Measurements from ENCODE around the gene MAP4K4. TPM values are rescaled to one million over a fixed set of nuclear protein-coding genes. Genes with fewer than 3 reads are reported as not detected.

The MAP4K4 gene
- total and polyA plus RNA-seq, 9 donors, result 62.3 to 153 (median 133) TPM

GRCh38 chr2:101690547-101691152 is 6.9 kb upstream of the MAP4K4 start:
- no peak for DNase-seq
- Histone ChIP-seq H3K4me3 (ENCODE audit: low read length) (no peak overlapping the region), H3K36me3 (ENCODE audit: control insufficient read depth, insufficient read depth, low read length) (no peaks in the 10 kb centered on the region), H3K9me3 (replicated peaks; ENCODE audit: control insufficient read depth, low read depth, low read length) (no peaks in the 10 kb centered on the region), H3K27ac (ENCODE audit: low read length) (no peak overlapping the region), H3K27me3 (ENCODE audit: control insufficient read depth, insufficient read depth, low read length) (no peaks in the 10 kb centered on the region), H3K4me1 (ENCODE audit: control insufficient read depth, insufficient read depth, low read length) (no peaks in the 10 kb centered on the region)
- WGBS (ENCODE audit: insufficient coverage), result 100% methylated on average over 1 of the region's 2 CpGs

DNA sequence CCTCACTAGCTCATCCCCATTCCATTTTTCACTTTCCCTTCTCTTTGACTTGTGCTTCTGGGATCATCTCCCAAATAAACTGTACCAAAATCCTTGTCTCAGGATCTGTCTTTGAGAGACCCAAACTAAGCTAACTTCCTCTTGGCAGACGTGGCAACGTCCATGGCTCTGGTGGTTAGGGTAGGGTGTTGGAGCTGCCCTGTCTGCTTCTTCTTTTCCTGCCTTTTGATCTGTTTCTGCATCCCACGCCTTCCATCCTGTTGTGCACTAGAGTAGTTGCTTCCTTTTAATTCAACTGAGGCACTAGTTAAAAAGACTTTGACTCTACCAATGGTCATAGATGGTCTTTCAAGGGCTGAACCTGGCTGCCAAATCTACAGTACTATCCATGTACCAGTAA is 5.5 kb upstream of the MAP4K4 start:
- no CpG with 5 or more reads among the region's 3 CpGs for WGBS (ENCODE audit: insufficient coverage)
- Histone ChIP-seq H3K36me3 (ENCODE audit: control insufficient read depth, insufficient read depth, low read length) (no peaks in the 10 kb centered on the region), H3K27ac (ENCODE audit: low read length) (no peak overlapping the region), H3K4me1 (ENCODE audit: control insufficient read depth, insufficient read depth, low read length) (peaks cover 7% of the 10 kb centered on the region), H3K27me3 (ENCODE audit: control insufficient read depth, insufficient read depth, low read length) (no peaks in the 10 kb centered on the region), H3K4me3 (ENCODE audit: low read length) (no peak overlapping the region), H3K9me3 (replicated peaks; ENCODE audit: control insufficient read depth, low read depth, low read length) (no peaks in the 10 kb centered on the region)
- no peak for DNase-seq

- Histone ChIP-seq H3K36me3 (ENCODE audit: control insufficient read depth, insufficient read depth, low read length) (no peaks in the 10 kb centered on the region), H3K4me3 (ENCODE audit: low read length) (no peak overlapping the region), H3K4me1 (ENCODE audit: control insufficient read depth, insufficient read depth, low read length) (peaks cover 7% of the 10 kb centered on the region), H3K27me3 (ENCODE audit: control insufficient read depth, insufficient read depth, low read length) (no peaks in the 10 kb centered on the region), H3K9me3 (replicated peaks; ENCODE audit: control insufficient read depth, low read depth, low read length) (no peaks in the 10 kb centered on the region), H3K27ac (ENCODE audit: low read length) (no peak overlapping the region)
- WGBS (ENCODE audit: insufficient coverage), result 73% methylated on average over 2 of the region's 3 CpGs
- no peak for DNase-seq
Observed at GRCh38 chr2:101692766-101693165, 4.7 kb upstream of the MAP4K4 start.

DNA sequence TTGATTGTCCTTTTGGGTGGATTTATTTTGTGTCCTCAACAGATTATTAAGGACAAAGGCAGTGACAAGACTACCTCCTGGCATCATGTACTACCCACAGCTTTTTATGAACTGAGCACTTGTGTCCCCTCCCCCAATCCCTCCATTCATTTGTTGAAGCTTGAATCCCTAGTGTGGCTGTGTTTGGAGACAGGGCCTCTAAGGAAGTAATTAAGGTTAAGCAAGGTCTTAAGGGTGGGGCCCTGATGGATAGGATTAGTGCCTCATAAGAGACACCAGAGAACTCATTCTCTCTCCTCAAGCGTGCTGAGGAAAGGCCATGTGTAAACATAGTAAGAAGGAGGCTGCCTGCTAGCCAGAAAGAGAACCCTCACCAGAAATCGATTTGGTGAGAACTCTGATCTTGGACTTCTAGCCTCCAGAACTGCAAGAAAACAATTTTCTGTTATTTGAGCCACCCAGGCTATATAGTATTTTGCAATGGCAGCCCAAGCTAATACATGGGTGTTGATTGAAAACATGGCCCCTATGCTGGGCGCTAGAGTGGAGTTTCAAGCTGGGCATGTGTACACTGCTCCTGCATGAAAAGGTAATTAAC is 3.4 kb upstream of the MAP4K4 start:
- H3K4me3 ChIP-seq (ENCODE audit: low read length), result no peak overlapping the region
- 100% methylated on average over 1 of the region's 3 CpGs for WGBS (ENCODE audit: insufficient coverage)
- H3K9me3 ChIP-seq (replicated peaks; ENCODE audit: control insufficient read depth, low read depth, low read length), result no peaks in the 10 kb centered on the region
- H3K27ac ChIP-seq (ENCODE audit: low read length), result no peak overlapping the region
- H3K36me3 ChIP-seq (ENCODE audit: control insufficient read depth, insufficient read depth, low read length), result no peaks in the 10 kb centered on the region
- no peaks in the 10 kb centered on the region for H3K27me3 ChIP-seq (ENCODE audit: control insufficient read depth, insufficient read depth, low read length)
- peaks cover 7% of the 10 kb centered on the region for H3K4me1 ChIP-seq (ENCODE audit: control insufficient read depth, insufficient read depth, low read length)
- no peak for DNase-seq

GRCh38 chr2:101696272-101697123 is 1.0 kb upstream of the MAP4K4 start:
- H3K4me1 ChIP-seq (ENCODE audit: control insufficient read depth, insufficient read depth, low read length), result peaks cover 11% of the 10 kb centered on the region
- peak overlapping the region; percentile 67 for H3K4me3 ChIP-seq (ENCODE audit: low read length)
- H3K36me3 ChIP-seq (ENCODE audit: control insufficient read depth, insufficient read depth, low read length), result no peaks in the 10 kb centered on the region
- peak overlapping the region; percentile 89 for H3K27ac ChIP-seq (ENCODE audit: low read length)
- no peaks in the 10 kb centered on the region for H3K9me3 ChIP-seq (replicated peaks; ENCODE audit: control insufficient read depth, low read depth, low read length)
- DNase-seq, result peak; percentile 49
- 4% methylated on average over 14 of the region's 31 CpGs for WGBS (ENCODE audit: insufficient coverage)
- H3K27me3 ChIP-seq (ENCODE audit: control insufficient read depth, insufficient read depth, low read length), result no peaks in the 10 kb centered on the region

DNA sequence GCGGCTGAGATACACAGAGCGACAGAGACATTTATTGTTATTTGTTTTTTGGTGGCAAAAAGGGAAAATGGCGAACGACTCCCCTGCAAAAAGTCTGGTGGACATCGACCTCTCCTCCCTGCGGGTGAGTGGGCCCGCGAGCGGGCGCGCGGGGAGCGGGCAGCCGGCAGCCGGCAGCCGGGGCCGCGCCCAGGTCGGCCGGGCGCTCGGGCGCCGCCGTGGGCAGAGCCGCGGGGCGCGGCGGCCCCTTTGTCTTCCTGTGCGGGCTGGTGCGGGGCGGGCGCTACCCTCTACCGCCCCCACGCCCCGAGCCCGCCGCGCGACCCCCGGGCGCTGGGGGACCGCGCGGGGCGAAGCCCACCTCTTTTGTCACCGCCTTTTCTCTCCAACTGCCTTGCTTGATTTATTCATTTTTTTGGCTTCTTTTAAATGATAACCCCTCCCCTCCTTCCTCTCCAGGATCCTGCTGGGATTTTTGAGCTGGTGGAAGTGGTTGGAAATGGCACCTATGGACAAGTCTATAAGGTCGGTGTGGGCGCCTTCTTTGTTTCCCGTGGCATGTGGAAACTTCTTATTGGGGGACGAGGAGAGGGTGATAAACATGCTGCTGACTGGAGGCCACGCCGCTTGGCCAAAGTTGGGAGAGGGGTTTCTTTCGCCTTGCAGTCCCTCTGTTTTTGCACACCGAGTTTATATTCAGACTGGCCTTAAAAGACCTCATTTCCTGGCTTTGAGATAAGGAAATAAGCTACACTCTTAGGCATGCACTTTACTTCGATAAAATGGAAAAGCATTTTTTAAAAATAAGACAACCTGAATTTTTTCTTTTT is 722 bp downstream of the MAP4K4 start:
- Histone ChIP-seq H3K36me3 (ENCODE audit: control insufficient read depth, insufficient read depth, low read length) (peaks cover 7% of the 10 kb centered on the region), H3K4me3 (ENCODE audit: low read length) (peak overlapping the region; percentile 67), H3K27me3 (ENCODE audit: control insufficient read depth, insufficient read depth, low read length) (no peaks in the 10 kb centered on the region), H3K27ac (ENCODE audit: low read length) (peak overlapping the region; percentile 87), H3K9me3 (replicated peaks; ENCODE audit: control insufficient read depth, low read depth, low read length) (no peaks in the 10 kb centered on the region), H3K4me1 (ENCODE audit: control insufficient read depth, insufficient read depth, low read length) (peaks cover 11% of the 10 kb centered on the region)
- WGBS (ENCODE audit: insufficient coverage), result 0% methylated on average over 30 of the region's 57 CpGs
- peak; percentile 63 for DNase-seq

- Histone ChIP-seq H3K9me3 (replicated peaks; ENCODE audit: control insufficient read depth, low read depth, low read length) (no peaks in the 10 kb centered on the region), H3K4me3 (ENCODE audit: low read length) (peak overlapping the region; percentile 67), H3K27me3 (ENCODE audit: control insufficient read depth, insufficient read depth, low read length) (no peaks in the 10 kb centered on the region), H3K27ac (ENCODE audit: low read length) (peak overlapping the region; percentile 87), H3K4me1 (ENCODE audit: control insufficient read depth, insufficient read depth, low read length) (peaks cover 11% of the 10 kb centered on the region), H3K36me3 (ENCODE audit: control insufficient read depth, insufficient read depth, low read length) (peaks cover 7% of the 10 kb centered on the region)
- WGBS (ENCODE audit: insufficient coverage), result 0% methylated on average over 6 of the region's 16 CpGs
- DNase-seq, result no peak
Observed at GRCh38 chr2:101698844-101699754, 1.6 kb downstream of the MAP4K4 start.

GRCh38 chr2:101699755-101700461 is 2.4 kb downstream of the MAP4K4 start:
- Histone ChIP-seq H3K4me3 (ENCODE audit: low read length) (peak overlapping the region; percentile 67), H3K27ac (ENCODE audit: low read length) (peak overlapping the region; percentile 23), H3K9me3 (replicated peaks; ENCODE audit: control insufficient read depth, low read depth, low read length) (no peaks in the 10 kb centered on the region), H3K36me3 (ENCODE audit: control insufficient read depth, insufficient read depth, low read length) (peaks cover 7% of the 10 kb centered on the region), H3K4me1 (ENCODE audit: control insufficient read depth, insufficient read depth, low read length) (peaks cover 11% of the 10 kb centered on the region), H3K27me3 (ENCODE audit: control insufficient read depth, insufficient read depth, low read length) (no peaks in the 10 kb centered on the region)
- WGBS (ENCODE audit: insufficient coverage), result 13% methylated on average over 3 of the region's 13 CpGs
- peak; percentile 43 for DNase-seq

DNA sequence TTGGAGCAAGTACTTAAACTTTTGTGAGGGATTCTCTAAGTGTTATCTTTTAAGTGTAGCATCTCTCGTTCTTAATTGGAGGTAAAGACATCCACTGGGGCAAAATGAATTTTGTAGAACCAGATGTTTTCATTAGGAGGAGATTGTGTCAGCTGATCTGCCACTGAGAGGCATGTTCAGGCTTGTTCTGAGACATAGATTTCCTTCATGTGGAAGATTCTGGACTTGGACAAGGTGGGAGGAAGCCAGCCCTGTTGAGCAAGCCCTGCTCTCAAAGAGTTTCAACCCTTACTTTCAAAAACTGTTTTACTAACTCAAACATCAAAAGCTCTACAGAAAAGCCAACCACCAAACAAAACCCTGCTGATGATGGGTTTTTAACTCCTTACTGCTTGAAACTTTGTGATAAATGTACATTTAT is 6.5 kb downstream of the MAP4K4 start:
- H3K27ac ChIP-seq (ENCODE audit: low read length), result no peak overlapping the region
- DNase-seq, result peak; percentile 46
- no peaks in the 10 kb centered on the region for H3K27me3 ChIP-seq (ENCODE audit: control insufficient read depth, insufficient read depth, low read length)
- 33% methylated on average over 1 of the region's 1 CpG for WGBS (ENCODE audit: insufficient coverage)
- peaks cover 7% of the 10 kb centered on the region for H3K4me1 ChIP-seq (ENCODE audit: control insufficient read depth, insufficient read depth, low read length)
- H3K9me3 ChIP-seq (replicated peaks; ENCODE audit: control insufficient read depth, low read depth, low read length), result no peaks in the 10 kb centered on the region
- no peak overlapping the region for H3K4me3 ChIP-seq (ENCODE audit: low read length)
- H3K36me3 ChIP-seq (ENCODE audit: control insufficient read depth, insufficient read depth, low read length), result peaks cover 7% of the 10 kb centered on the region
